DND-41 (cell line): ENCODE measurements around the gene CISD3.

Experiments used
- EZH2 ChIP-seq: IDR thresholded peaks from 3 replicates; pipeline ENCODE4 v1.6.1; 2012; ENCODE audit warnings: borderline replicate concordance, low read depth, mild to moderate bottlenecking, moderate library complexity, low read length, inconsistent platforms; ENCODE audit not compliant: severe bottlenecking
- TF ChIP-seq, protein P1 (sequence below): IDR thresholded peaks from 2 replicates; pipeline ENCODE4 v1.5.1; 2012; ENCODE audit warnings: borderline replicate concordance, low read length, moderate library complexity, mild to moderate bottlenecking; ENCODE audit not compliant: poor library complexity, severe bottlenecking; ENCODE audit errors: extremely low read depth

DNA sequence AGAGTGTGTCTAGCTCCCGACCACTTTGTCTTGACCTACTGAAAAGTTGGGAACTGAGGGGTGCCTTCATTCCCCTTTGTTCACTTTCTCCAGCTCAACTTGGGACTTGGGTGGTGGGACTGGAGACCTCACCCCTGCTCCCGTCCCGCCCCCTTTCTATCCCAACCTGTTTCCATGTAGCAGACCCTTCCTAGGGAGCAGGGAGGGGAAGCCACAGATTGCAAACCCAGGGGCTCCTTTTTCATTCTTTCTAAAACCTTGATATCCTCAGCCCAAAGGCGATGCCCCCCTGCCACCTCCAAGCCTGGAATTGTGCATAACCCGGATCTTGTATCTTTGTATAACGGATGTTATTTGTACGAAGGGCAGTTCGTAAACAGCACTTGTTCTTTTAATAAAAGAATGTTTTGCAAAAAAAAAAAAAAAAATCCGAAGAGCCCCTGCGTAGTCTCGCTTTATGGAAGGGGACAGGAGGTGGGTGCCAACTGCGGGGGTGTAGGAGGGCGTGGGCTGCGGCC lies 714 bp upstream of the CISD3 start:
- TF ChIP-seq, protein P1, sequence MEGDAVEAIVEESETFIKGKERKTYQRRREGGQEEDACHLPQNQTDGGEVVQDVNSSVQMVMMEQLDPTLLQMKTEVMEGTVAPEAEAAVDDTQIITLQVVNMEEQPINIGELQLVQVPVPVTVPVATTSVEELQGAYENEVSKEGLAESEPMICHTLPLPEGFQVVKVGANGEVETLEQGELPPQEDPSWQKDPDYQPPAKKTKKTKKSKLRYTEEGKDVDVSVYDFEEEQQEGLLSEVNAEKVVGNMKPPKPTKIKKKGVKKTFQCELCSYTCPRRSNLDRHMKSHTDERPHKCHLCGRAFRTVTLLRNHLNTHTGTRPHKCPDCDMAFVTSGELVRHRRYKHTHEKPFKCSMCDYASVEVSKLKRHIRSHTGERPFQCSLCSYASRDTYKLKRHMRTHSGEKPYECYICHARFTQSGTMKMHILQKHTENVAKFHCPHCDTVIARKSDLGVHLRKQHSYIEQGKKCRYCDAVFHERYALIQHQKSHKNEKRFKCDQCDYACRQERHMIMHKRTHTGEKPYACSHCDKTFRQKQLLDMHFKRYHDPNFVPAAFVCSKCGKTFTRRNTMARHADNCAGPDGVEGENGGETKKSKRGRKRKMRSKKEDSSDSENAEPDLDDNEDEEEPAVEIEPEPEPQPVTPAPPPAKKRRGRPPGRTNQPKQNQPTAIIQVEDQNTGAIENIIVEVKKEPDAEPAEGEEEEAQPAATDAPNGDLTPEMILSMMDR = no peak
- TF ChIP-seq EZH2 = no peak
